Naive thymus-derived CD4-positive, alpha-beta T cell (primary cell): ENCODE measurements around the gene MRPL12. TPM values are rescaled to one million over a fixed set of nuclear protein-coding genes. Genes with fewer than 3 reads are reported as not detected.

Source experiments
- ATAC-seq: fragments of 150-1000 bp; cut with Tn5 transposase; 2 replicates; pipeline ENCODE4 v1.10.0; 2021; ENCODE audit warnings: mild to moderate bottlenecking, moderate library complexity
- CTCF ChIA-PET: fragments of 350-600 bp; sonication (Branson Sonifier 250); formaldehyde crosslinking; loops from one replicate; lab custom pipeline; 2021; ENCODE audit warnings: antibody characterized with exemption; lab: Charles Lee
- POLR2A ChIA-PET: fragments of 350-600 bp; sonication (Branson Sonifier 250); formaldehyde crosslinking; loops from one replicate; lab custom pipeline; 2021; ENCODE audit warnings: antibody characterized with exemption, inconsistent platforms; lab: Charles Lee
- DNase-seq, 9 donors: peaks; one replicate each; pipeline versions ENCODE4 v3.0.0 to v3.0.0-alpha.2; 2020 to 2022; ENCODE audit warnings: mixed read lengths in 1 of 9
- H3K27ac ChIP-seq: one replicate; pipeline ENCODE4 v1.7.0; 2013; ENCODE audit warnings: mild to moderate bottlenecking, low read depth, low read length, moderate library complexity
- H3K27me3 ChIP-seq, 2 donors: one replicate each; pipeline ENCODE4 v1.7.0; 2013; ENCODE audit warnings: low read length in 2 of 2, mild to moderate bottlenecking in 2 of 2, moderate library complexity in 2 of 2; ENCODE audit not compliant: control insufficient read depth in 2 of 2, insufficient read depth in 2 of 2
- H3K36me3 ChIP-seq, 3 experiments: 1 replicate in 2 of 3; 2 replicates in 1 of 3; pipeline ENCODE4 v1.7.0; 2013; ENCODE audit warnings: low read length in 3 of 3, mild to moderate bottlenecking in 3 of 3, moderate library complexity in 1 of 3; ENCODE audit not compliant: insufficient read depth in 3 of 3, control insufficient read depth in 2 of 3
- H3K4me1 ChIP-seq, 2 donors: one replicate each; pipeline ENCODE4 v1.7.0; 2013; ENCODE audit warnings: low read length in 2 of 2, mild to moderate bottlenecking in 2 of 2, moderate library complexity in 1 of 2; ENCODE audit not compliant: control insufficient read depth in 2 of 2, insufficient read depth in 2 of 2
- H3K4me3 ChIP-seq: 2 replicates; pipeline ENCODE4 v1.7.0; 2013; ENCODE audit warnings: mild to moderate bottlenecking, low read length
- H3K9me3 ChIP-seq, 3 experiments: 1 replicate in 2 of 3; 2 replicates in 1 of 3; pipeline ENCODE4 v1.7.0; 2013; ENCODE audit warnings: low read length in 3 of 3; ENCODE audit not compliant: control insufficient read depth in 2 of 3
- H3K27ac Mint-ChIP-seq, 9 donors: one replicate each; pipeline ENCODE4 v1.8.0; 2020 to 2022; ENCODE audit warnings: mixed read lengths in 9 of 9, mild to moderate bottlenecking in 8 of 9, moderate library complexity in 5 of 9, inconsistent platforms in 2 of 9
- H3K27me3 Mint-ChIP-seq, 5 donors: one replicate each; pipeline ENCODE4 v1.8.0; 2021 to 2022; ENCODE audit warnings: mixed read lengths in 5 of 5, mild to moderate bottlenecking in 1 of 5
- H3K36me3 Mint-ChIP-seq, 5 donors: one replicate each; pipeline ENCODE4 v1.8.0; 2020 to 2022; ENCODE audit warnings: mixed read lengths in 5 of 5, mild to moderate bottlenecking in 3 of 5, inconsistent platforms in 1 of 5
- H3K4me1 Mint-ChIP-seq, 7 donors: one replicate each; pipeline ENCODE4 v1.8.0; 2020 to 2022; ENCODE audit warnings: mixed read lengths in 7 of 7, mild to moderate bottlenecking in 3 of 7, inconsistent platforms in 1 of 7
- H3K4me3 Mint-ChIP-seq, 10 donors: one replicate each; pipeline ENCODE4 v1.8.0; 2020 to 2022; ENCODE audit warnings: mild to moderate bottlenecking in 10 of 10, mixed read lengths in 10 of 10, moderate library complexity in 6 of 10, inconsistent platforms in 2 of 10
- H3K9me3 Mint-ChIP-seq, 11 donors: one replicate each; pipeline ENCODE4 v1.8.0; 2020 to 2022; ENCODE audit warnings: mixed read lengths in 11 of 11, mild to moderate bottlenecking in 4 of 11, inconsistent platforms in 1 of 11, moderate library complexity in 1 of 11
- intact Hi-C, 2 donors: fragments of 100-400 bp; cut with micrococcal nuclease; formaldehyde crosslinking; loops; one replicate each; pipeline ENCODE4 v1.15.1; 2023
- polyA plus RNA-seq, 2 donors: library from polyadenylated mRNA; unstranded; fragments of 300-500 nt; fragmentation: Illumina TruSeq; gene quantifications; one replicate each; pipeline ENCODE4 v1.2.3, GENCODE V29; 2021
- total RNA-seq, 6 experiments: library from RNA in 5 of 6; stranded (reverse) in 5 of 6; gene quantifications; 1 replicate in 5 of 6; 2 replicates in 1 of 6; pipeline ENCODE4 v1.2.3 and lab custom pipeline; 2021 to 2026

MRPL12 gene
- total and polyA plus RNA-seq, 7 experiments from 2014 or later, result 21.3 to 83.8 (median 27.4) TPM

GRCh38 chr17:81660441-81660840, 42.7 kb upstream of the MRPL12 start:
- Histone ChIP-seq H3K4me1 (peaks cover 22 to 28% of the 10 kb centered on the region in 2 donors), H3K4me3 (no peak overlapping the region), H3K36me3 (peaks cover 0 to 6% (median 3%) of the 10 kb centered on the region in 3 experiments), H3K9me3 (no peaks in the 10 kb centered on the region), H3K27me3 (no peaks in the 10 kb centered on the region), H3K27ac (no peak overlapping the region)
- Mint-ChIP-seq H3K4me3 (no peak overlapping the region), H3K27ac (peak overlapping the region in 2 of 9 donors; percentile 28 to 84), H3K4me1 (peaks cover 0 to 43% (median 27%) of the 10 kb centered on the region in 7 donors), H3K9me3 (no peaks in the 10 kb centered on the region), H3K36me3 (peaks cover 0 to 2% (median 0%) of the 10 kb centered on the region in 5 donors), H3K27me3 (no peaks in the 10 kb centered on the region)
- ATAC-seq, result no peak
- DNase-seq, result no peak
- ChIA-PET CTCF (no interaction called here), POLR2A (interaction anchor here (1.0 to 1.2 kb wide), 2 partner anchors 29 to 175 kb away, joined by 3 to 5 read pairs; no protein-coding TSS in a partner anchor)
- intact Hi-C loops, result no loop called here

- DNase-seq (no peak), ATAC-seq (no peak)
- Histone ChIP-seq H3K4me1 (peaks cover 27 to 34% of the 10 kb centered on the region in 2 donors), H3K4me3 (no peak overlapping the region), H3K9me3 (no peaks in the 10 kb centered on the region), H3K36me3 (peaks cover 0 to 16% (median 3%) of the 10 kb centered on the region in 3 experiments), H3K27ac (peak overlapping the region; percentile 50), H3K27me3 (no peaks in the 10 kb centered on the region)
- ChIA-PET CTCF (interaction anchor here (1.3 kb wide), 1 partner anchor 17 kb away, joined by 3 read pairs; no protein-coding TSS in a partner anchor), POLR2A (interaction anchor here (0.6 to 2.7 kb wide), 7 partner anchors 9 to 271 kb away, joined by 3 to 12 read pairs (median 6); partner anchors contain the start of genes ARL16, FAAP100, HGS and MRPL12)
- peak overlapping the region in 1 of 10 donors; percentile 81 for H3K4me3 Mint-ChIP-seq
- H3K4me1 Mint-ChIP-seq, result peaks cover 7 to 56% (median 31%) of the 10 kb centered on the region in 7 donors
- peaks cover 0 to 13% (median 0%) of the 10 kb centered on the region in 5 donors for H3K36me3 Mint-ChIP-seq
- H3K9me3 Mint-ChIP-seq, result no peaks in the 10 kb centered on the region
- intact Hi-C loops, result no loop called here
- no peaks in the 10 kb centered on the region for H3K27me3 Mint-ChIP-seq
- peak overlapping the region in 6 of 9 donors; percentile 20 to 93 (median 91) for H3K27ac Mint-ChIP-seq
Measured at GRCh38 chr17:81662002-81662401, 41.2 kb upstream of the MRPL12 start.

- peak overlapping the region in 4 of 10 donors; percentile 21 to 81 (median 40) for H3K4me3 Mint-ChIP-seq
- H3K4me1 Mint-ChIP-seq, result peaks cover 17 to 68% (median 42%) of the 10 kb centered on the region in 7 donors
Measured at GRCh38 chr17:81664051-81664470, 39.1 kb upstream of the MRPL12 start.

GRCh38 chr17:81665205-81666091, 37.7 kb upstream of the MRPL12 start:
- peak in 5 of 9 donors; percentile 19 to 56 (median 29) for DNase-seq
- Mint-ChIP-seq H3K4me3 (peak overlapping the region; percentile 88 to 99 (median 94)), H3K27me3 (no peaks in the 10 kb centered on the region), H3K36me3 (peaks cover 0 to 23% (median 3%) of the 10 kb centered on the region in 5 donors), H3K9me3 (peaks cover 0 to 2% (median 0%) of the 10 kb centered on the region in 11 donors), H3K4me1 (peaks cover 17 to 68% (median 43%) of the 10 kb centered on the region in 7 donors), H3K27ac (peak overlapping the region; percentile 84 to 97 (median 92))
- CTCF ChIA-PET, result interaction anchor here (0.5 kb wide), 1 partner anchor 215 kb away, joined by 3 read pairs; no protein-coding TSS in a partner anchor
- peak overlapping the region; percentile 86 for H3K4me3 ChIP-seq
- H3K36me3 ChIP-seq, result peaks cover 2 to 31% (median 7%) of the 10 kb centered on the region in 3 experiments
- intact Hi-C loops, result loop anchor here (1.0 to 5.0 kb wide), 8 partner anchors 17 to 197 kb away; partner anchors contain the start of genes ARL16 (in 2 of the 2), MRPL12 (in 2 of the 2), NPLOC4 (in 2 of the 2) and TSPAN10 (in 2 of the 2)
- no peaks in the 10 kb centered on the region for H3K9me3 ChIP-seq
- no peaks in the 10 kb centered on the region for H3K27me3 ChIP-seq
- POLR2A ChIA-PET, result interaction anchor here (0.7 to 3.0 kb wide), 9 partner anchors 8 to 227 kb away, joined by 3 to 26 read pairs (median 3); partner anchors contain the start of genes ANAPC11, ARL16, HGS and MRPL12
- H3K4me1 ChIP-seq, result peaks cover 35 to 50% of the 10 kb centered on the region in 2 donors
- ATAC-seq, result no peak
- peak overlapping the region; percentile 93 for H3K27ac ChIP-seq

More at GRCh38 chr17:81664051-81664470, 39.1 kb upstream of the MRPL12 start:
- peaks cover 0 to 17% (median 3%) of the 10 kb centered on the region in 3 experiments for H3K36me3 ChIP-seq
- H3K27me3 ChIP-seq, result no peaks in the 10 kb centered on the region
- Mint-ChIP-seq H3K27me3 (no peaks in the 10 kb centered on the region), H3K27ac (peak overlapping the region in 4 of 9 donors; percentile 38 to 93 (median 52)), H3K36me3 (peaks cover 0 to 23% (median 0%) of the 10 kb centered on the region in 5 donors), H3K9me3 (no peaks in the 10 kb centered on the region)
- no peak for DNase-seq
- ChIA-PET POLR2A (interaction anchor here (1.0 to 2.7 kb wide), 7 partner anchors 12 to 151 kb away, joined by 3 to 12 read pairs (median 4); partner anchors contain the start of genes ACTG1, ARL16, FAAP100 and HGS), CTCF (no interaction called here)
- no peak for ATAC-seq
- H3K27ac ChIP-seq, result peak overlapping the region; percentile 28
- H3K4me3 ChIP-seq, result no peak overlapping the region
- H3K9me3 ChIP-seq, result no peaks in the 10 kb centered on the region
- H3K4me1 ChIP-seq, result peaks cover 35 to 50% of the 10 kb centered on the region in 2 donors
- intact Hi-C loops, result no loop called here

GRCh38 chr17:81666092-81666341, 37.1 kb upstream of the MRPL12 start:
- H3K9me3 ChIP-seq, result no peaks in the 10 kb centered on the region
- Mint-ChIP-seq H3K9me3 (peaks cover 0 to 2% (median 0%) of the 10 kb centered on the region in 11 donors), H3K4me1 (peaks cover 17 to 64% (median 43%) of the 10 kb centered on the region in 7 donors), H3K27me3 (no peaks in the 10 kb centered on the region), H3K27ac (peak overlapping the region; percentile 84 to 97 (median 92)), H3K36me3 (peaks cover 0 to 23% (median 3%) of the 10 kb centered on the region in 5 donors), H3K4me3 (peak overlapping the region; percentile 88 to 99 (median 94))
- intact Hi-C loops, result loop anchor here (1.0 to 5.0 kb wide), 8 partner anchors 17 to 196 kb away; partner anchors contain the start of genes ARL16 (in 2 of the 2), MRPL12 (in 2 of the 2), NPLOC4 (in 2 of the 2) and TSPAN10 (in 2 of the 2)
- peak overlapping the region; percentile 93 for H3K27ac ChIP-seq
- H3K36me3 ChIP-seq, result peaks cover 4 to 35% (median 9%) of the 10 kb centered on the region in 3 experiments
- no peak for ATAC-seq
- POLR2A ChIA-PET, result interaction anchor here (0.7 to 3.0 kb wide), 9 partner anchors 9 to 226 kb away, joined by 3 to 26 read pairs (median 3); partner anchors contain the start of genes ANAPC11, ARL16, HGS and MRPL12
- no peaks in the 10 kb centered on the region for H3K27me3 ChIP-seq
- peaks cover 35 to 50% of the 10 kb centered on the region in 2 donors for H3K4me1 ChIP-seq
- H3K4me3 ChIP-seq, result peak overlapping the region; percentile 86
- no peak for DNase-seq
- CTCF ChIA-PET, result interaction anchor here (0.5 kb wide), 1 partner anchor 214 kb away, joined by 3 read pairs; no protein-coding TSS in a partner anchor
